KOPT-K1 (cell line): ENCODE data around the gene FIG4.
"Not testable (repeated sequence)": the region's sequence is repeated elsewhere in the genome, so short reads cannot be mapped to it uniquely, and the experiment has no call there.

Experiments
- H3K27ac ChIP-seq: fragments of 200-600 bp; sonication (generic); 2 replicates; pipeline ENCODE4 v1.5.1; 2016; ENCODE audit warnings: antibody characterized with exemption, mild to moderate bottlenecking, low read depth, low read length; ENCODE audit not compliant: poor library complexity, severe bottlenecking
- H3K36me3 ChIP-seq: fragments of 200-600 bp; sonication (generic); 2 replicates; pipeline ENCODE4 v1.5.1; 2017; ENCODE audit warnings: antibody characterized with exemption, mild to moderate bottlenecking, low read length, moderate library complexity; ENCODE audit not compliant: insufficient read depth
- H3K9me3 ChIP-seq: fragments of 200-600 bp; sonication (generic); 2 replicates; pipeline ENCODE4 v1.5.1; 2017; ENCODE audit warnings: antibody characterized with exemption, low read length, mild to moderate bottlenecking; ENCODE audit not compliant: insufficient read depth, poor library complexity, severe bottlenecking

The FIG4 gene

GRCh38 chr6:109687271-109687761 lies 3.8 kb upstream of the FIG4 start:
- Histone ChIP-seq H3K36me3 (no peaks in the 10 kb centered on the region), H3K9me3 (no peaks in the 10 kb centered on the region), H3K27ac (no peak overlapping the region)

DNA sequence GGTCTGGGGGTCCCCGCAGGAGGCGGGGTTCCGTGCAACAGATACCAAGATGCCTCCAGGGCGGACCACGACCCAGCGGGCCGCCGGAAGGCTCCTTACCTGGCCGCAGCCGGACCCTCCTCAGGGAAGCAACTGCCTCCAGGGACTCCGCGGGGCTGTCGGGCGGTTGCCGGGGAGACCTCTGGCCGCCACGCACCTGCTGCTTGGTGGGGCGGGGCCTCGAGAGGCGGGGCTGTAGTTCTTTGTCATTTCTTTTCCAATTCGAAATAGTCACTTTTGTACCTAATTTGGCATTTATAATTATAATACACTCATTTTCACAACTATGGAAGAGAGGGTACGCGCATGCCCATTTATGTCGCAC lies 741 bp upstream of the FIG4 start:
- Histone ChIP-seq H3K27ac (peak overlapping the region; percentile 65), H3K9me3 (no peaks in the 10 kb centered on the region), H3K36me3 (no peaks in the 10 kb centered on the region)

- H3K27ac ChIP-seq = no peak overlapping the region
- H3K36me3 ChIP-seq = no peaks in the 10 kb centered on the region
- no peaks in the 10 kb centered on the region for H3K9me3 ChIP-seq
Observed at GRCh38 chr6:109693111-109693510, 2.0 kb downstream of the FIG4 start.

GRCh38 chr6:109695468-109695867 lies 4.4 kb downstream of the FIG4 start:
- Histone ChIP-seq H3K36me3 (no peaks in the 10 kb centered on the region), H3K27ac (no peak overlapping the region), H3K9me3 (no peaks in the 10 kb centered on the region)

DNA sequence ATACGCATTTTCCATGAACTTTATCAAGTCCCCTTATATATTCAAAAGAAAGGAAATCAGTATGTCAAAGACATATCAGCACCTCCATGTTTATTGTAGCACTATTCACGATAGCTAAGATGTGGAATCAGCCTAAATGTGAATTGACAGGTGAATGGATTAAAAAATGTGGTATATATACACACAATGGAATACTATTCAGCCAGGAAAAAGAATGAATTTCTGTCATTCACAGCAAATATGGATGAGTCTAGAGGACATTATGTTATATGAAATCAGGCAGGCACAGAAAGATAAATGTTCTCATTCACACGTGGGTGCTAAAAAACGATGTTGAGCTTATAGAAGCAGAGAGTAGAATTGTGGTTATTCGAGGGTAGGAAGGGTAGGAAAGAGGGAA lies 5.3 kb downstream of the FIG4 start:
- Histone ChIP-seq H3K36me3 (no peaks in the 10 kb centered on the region), H3K9me3 (no peaks in the 10 kb centered on the region), H3K27ac (no peak overlapping the region)

- Histone ChIP-seq H3K9me3 (no peaks in the 10 kb centered on the region), H3K36me3 (no peaks in the 10 kb centered on the region), H3K27ac (no peak overlapping the region)
Observed at GRCh38 chr6:109701221-109701620, 10.1 kb downstream of the FIG4 start.

DNA sequence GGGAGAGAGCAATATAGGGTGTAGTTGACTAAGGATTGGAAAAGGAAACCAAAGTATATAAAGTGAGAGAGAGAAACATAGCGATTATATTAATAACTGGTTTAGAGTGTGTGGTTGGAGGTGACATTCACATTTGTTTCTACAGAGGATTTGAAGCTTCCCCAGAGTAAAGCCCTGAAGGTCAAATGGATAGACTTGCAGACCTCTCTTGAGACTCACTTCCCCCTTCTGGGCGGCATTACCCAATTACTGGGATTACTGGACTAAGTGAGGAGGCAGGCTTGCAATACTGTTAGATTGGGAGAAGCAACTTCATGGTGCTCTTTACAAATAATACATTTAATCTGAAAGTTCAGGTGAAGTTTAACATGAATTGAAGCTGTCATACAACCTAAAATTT lies 10.7 kb downstream of the FIG4 start:
- Histone ChIP-seq H3K9me3 (no peaks in the 10 kb centered on the region), H3K27ac (no peak overlapping the region), H3K36me3 (no peaks in the 10 kb centered on the region)

GRCh38 chr6:109702791-109703190 lies 11.7 kb downstream of the FIG4 start:
- no peaks in the 10 kb centered on the region for H3K9me3 ChIP-seq

DNA sequence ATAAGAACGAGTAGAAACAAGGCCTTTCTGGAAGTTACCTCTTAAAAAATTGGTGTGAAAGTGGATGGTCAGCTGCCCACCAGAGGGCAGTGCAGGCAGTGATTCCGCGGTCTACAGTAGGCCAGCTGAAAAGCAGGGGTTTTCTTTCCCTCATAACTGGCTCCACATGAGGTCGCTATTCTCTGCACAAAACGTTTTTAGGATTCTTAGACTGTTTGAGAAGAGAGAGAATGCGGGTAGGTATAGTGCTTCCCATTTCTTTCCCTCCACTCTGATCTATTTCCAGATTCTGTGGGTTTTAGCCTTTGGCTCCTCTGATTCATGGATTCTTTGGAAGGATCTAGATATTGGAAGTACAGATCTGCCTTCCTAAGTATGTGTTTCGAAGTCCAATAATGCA lies 14.2 kb downstream of the FIG4 start:
- no peak overlapping the region for H3K27ac ChIP-seq
- peaks cover 19% of the 10 kb centered on the region for H3K9me3 ChIP-seq
- H3K36me3 ChIP-seq = no peaks in the 10 kb centered on the region

More at GRCh38 chr6:109702791-109703190, 11.7 kb downstream of the FIG4 start:
- Histone ChIP-seq H3K36me3 (no peaks in the 10 kb centered on the region), H3K27ac (no peak overlapping the region)

DNA sequence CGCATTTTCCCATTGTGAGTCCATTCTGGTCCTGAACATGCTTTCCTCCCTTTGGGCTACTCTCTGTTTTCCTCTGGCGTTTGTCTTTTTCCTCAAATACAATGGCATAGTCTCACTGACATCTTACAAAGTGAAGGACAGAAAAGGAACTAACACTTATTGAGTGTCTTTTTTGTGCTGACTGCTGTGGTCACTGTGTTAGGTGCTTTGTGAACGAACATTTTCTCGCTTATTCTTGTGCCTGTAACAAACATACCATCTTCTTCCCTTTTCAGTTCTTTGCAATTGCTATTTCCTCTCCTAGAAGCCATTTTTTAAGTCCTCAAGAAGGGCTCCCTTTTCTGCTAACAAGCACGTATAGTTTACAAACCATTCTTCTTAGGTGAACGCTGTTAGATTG lies 15.4 kb downstream of the FIG4 start:
- Histone ChIP-seq H3K36me3 (no peaks in the 10 kb centered on the region), H3K27ac (no peak overlapping the region), H3K9me3 (peaks cover 23% of the 10 kb centered on the region)

DNA sequence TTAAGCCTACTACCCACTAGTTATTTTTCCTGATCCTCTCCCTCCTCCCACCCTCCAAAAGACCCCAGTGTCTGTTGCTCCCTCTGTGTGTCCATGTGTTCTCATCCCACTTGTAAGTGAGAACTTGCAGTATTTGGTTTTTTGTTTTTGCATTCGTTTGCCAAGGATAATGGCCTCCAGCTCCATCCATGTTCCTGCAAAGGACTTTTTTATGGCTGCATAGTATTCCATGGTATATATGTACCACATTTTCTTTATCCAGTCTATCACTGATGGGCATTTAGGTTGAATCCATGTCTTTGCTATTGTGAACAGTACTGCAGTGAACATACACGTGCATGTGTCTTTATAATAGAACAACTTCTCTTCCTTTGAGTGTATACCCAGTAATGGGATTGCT lies 17.0 kb downstream of the FIG4 start:
- not testable (repeated sequence) for H3K27ac ChIP-seq, H3K36me3 ChIP-seq
- H3K9me3 ChIP-seq = peaks cover 23% of the 10 kb centered on the region

DNA sequence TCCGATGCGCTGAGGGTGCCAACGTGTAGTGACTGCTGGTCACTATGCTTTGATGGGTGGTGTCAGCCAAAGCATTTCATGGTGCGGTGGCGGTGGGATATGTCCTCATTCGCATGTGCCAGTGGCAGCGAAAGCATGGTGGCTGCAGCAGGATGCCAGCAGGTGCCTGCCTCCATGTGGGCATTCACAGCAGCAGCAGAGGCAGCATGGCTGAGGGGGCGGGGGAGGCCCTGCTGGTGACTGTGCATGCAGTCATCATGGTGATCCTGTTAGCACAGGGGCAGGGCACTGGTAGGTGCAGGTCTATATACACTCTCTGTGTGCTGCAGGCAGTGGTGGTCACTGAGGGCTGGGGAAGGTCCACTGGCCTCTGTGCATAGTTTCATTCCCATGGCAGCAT lies 22.0 kb downstream of the FIG4 start:
- H3K9me3 ChIP-seq = peaks cover 21% of the 10 kb centered on the region
- no peaks in the 10 kb centered on the region for H3K36me3 ChIP-seq
- no peak overlapping the region for H3K27ac ChIP-seq

DNA sequence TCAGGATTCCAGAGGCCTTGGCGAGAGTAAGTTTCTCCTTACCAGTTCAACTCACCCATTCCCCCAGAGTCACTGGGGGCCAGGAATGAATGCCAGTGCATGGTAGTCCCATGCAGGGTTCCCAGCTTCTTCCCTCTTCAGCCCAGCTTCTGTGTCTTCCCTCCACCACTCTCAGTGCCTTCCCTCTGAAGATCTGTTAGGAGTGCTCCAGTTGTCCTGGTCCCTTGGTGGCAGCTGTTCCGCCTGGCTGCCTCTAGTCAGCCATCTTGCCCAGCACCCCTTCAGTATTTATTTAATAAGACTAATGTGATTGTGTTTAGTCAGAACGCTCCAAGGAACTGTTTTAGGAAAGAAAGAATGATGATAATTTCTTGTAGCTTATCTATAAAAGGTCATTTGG lies 23.1 kb downstream of the FIG4 start:
- 0 out of 2 replicates have a peak, but pooled peaks cover 4% of the 10 kb centered on the region for H3K36me3 ChIP-seq
- H3K9me3 ChIP-seq = peaks cover 12% of the 10 kb centered on the region
- H3K27ac ChIP-seq = no peak overlapping the region

- H3K36me3 ChIP-seq = 0 out of 2 replicates have a peak, but pooled peaks cover 6% of the 10 kb centered on the region
- no peak overlapping the region for H3K27ac ChIP-seq
- peaks cover 9% of the 10 kb centered on the region for H3K9me3 ChIP-seq
Observed at GRCh38 chr6:109714611-109715010, 23.5 kb downstream of the FIG4 start.

DNA sequence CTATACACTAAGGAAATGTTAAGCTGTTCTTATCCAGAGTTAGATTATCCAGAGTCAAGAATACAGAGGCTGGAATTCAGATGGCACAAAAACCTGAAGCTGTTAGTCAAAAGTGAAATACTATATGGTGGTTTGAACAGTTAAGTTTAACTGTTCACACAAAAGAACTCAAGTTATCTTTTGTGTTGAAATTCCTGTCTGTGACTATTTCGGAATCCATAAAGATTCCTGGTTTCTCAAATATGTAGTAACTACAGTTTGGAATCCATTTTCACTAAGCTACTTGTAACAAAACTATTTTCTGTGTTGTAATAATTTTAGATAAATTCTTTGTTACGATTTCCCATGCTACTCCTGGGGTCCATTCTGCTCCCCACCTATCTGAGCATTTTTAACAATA lies 24.5 kb downstream of the FIG4 start:
- H3K27ac ChIP-seq = no peak overlapping the region
- H3K9me3 ChIP-seq = peaks cover under 1% of the 10 kb centered on the region
- H3K36me3 ChIP-seq = 0 out of 2 replicates have a peak, but pooled peaks cover 6% of the 10 kb centered on the region

GRCh38 chr6:109717971-109718370 lies 26.9 kb downstream of the FIG4 start:
- H3K27ac ChIP-seq = no peak overlapping the region
- H3K9me3 ChIP-seq = no peaks in the 10 kb centered on the region

More at GRCh38 chr6:109717971-109718370, 26.9 kb downstream of the FIG4 start:
- H3K36me3 ChIP-seq = 0 out of 2 replicates have a peak, but pooled peaks cover 6% of the 10 kb centered on the region
